Stimulated activated CD4-positive, alpha-beta T cell treated with anti-CD3 and anti-CD28 coated beads, Interleukin-1b, Interleukin-23, amount 100 ng/mL, for 48 hours (primary cell): ENCODE data around the gene CREB3L2.
"Not testable (repeated sequence)": the region's sequence is repeated elsewhere in the genome, so short reads cannot be mapped to it uniquely, and the experiment has no call there.

Source experiments
- DNase-seq: peaks from one replicate; pipeline ENCODE4 v3.0.0-alpha.2; 2020

The CREB3L2 gene

DNA sequence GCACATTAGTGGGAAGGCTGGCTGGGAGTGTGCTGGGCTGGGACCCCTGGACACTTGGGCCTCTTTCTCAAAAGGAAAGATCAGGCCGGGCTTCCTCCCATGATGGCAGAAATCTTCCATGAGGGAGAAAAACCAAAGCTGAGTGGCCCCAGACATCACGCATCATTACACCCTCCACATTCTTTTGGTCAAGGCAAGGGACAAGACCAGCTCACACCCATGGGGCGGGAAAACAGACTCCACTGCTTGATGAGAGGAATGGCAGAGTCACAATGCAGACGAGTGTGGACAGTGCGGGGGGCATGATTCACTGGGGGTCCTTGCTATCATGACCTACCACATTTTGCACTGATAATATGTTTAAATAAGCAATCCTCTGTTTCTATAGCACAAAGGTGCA lies 73.3 kb downstream of the CREB3L2 start:
- no peak for DNase-seq

DNA sequence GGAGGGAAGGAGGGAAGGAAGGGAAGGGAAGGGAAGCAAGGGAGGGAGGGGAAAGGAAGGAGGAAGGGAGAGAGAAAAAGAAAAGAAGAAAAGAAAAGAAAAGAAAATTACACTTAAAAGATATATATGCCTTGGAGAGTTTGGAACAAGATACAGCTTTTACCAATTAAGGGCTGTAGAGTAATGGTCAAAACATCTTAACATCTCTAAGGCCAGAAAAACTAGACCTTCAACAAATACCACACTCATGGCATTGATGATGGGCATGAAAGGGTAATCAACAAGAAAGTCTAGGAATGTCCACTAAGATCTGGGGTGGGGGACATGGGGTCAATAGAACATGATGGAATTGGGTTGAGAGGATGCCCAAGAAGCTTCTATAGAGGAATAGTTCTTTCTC lies 74.5 kb downstream of the CREB3L2 start:
- no peak for DNase-seq

DNA sequence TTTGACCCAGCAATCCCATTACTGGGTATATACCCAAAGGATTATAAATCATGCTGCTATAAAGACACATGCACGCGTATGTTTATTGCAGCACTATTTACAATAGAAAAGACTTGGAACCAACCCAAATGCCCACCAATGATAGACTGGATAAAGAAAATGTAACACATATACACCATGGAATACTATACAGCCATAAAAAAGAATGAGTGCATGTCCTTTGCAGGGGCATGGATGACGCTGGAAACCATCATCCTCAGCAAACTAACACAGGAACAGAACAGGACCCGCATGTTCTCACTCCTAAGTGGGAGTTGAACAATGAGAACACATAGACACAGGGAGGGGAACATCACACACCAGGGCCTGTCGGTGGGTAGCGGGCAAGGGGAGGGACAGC lies 75.7 kb downstream of the CREB3L2 start:
- DNase-seq = not testable (repeated sequence)

DNA sequence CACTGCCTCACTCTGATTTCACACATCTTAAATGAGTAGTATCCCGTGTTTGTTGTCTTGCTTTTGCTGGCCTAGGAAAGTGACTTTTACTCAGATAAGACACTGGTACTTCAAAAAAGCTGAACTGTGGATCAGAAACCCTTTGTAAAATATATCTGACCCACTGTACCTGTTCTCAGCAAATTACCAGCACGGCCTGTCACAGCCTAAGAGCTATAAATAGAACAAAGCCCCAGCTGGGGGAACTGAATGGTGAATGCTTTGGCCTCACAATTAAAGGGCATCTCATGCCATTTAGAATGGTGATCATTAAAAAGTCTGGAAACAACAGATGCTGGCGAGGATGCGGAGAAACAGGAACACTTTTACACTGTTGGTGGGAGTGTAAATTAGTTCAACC lies 76.1 kb downstream of the CREB3L2 start:
- DNase-seq = no peak

DNA sequence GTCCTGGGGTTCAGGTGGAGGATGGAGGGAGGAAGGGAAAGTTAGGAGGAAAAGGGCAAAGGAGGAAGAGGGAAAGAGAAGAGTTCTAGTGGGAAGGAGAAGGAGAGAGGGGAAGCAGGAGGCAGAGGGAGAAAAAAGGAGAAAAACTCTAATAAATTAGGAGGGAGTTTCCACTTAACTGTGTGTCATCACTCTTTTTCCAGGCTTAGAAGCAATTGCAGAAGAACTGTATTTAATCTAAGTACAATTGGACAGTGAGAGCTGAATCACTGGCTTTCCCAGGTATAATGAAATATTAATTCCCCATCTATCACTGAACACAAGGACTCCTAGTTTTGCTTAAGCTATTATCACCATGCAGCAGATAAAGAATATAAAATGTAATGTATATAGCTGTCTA lies 76.8 kb downstream of the CREB3L2 start:
- no peak for DNase-seq

DNA sequence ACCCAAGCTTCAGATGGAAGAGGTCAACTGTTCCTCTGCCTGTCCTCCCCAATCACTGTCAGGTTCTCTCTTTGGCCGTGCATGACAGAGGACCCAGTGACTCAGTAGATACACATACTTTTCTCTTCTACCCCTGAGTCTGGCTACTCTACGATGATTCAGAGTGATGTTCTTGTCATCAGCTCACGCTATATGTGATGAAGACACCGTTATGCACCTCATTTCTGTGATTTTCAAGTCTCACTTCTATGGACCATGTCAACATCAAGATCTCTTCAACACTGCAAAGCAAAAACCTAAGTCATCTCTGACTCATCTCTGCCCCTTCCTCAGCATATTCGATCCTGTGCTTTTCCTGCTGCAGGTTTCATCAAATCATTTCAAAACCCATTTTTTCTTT lies 78.5 kb downstream of the CREB3L2 start:
- DNase-seq = no peak

DNA sequence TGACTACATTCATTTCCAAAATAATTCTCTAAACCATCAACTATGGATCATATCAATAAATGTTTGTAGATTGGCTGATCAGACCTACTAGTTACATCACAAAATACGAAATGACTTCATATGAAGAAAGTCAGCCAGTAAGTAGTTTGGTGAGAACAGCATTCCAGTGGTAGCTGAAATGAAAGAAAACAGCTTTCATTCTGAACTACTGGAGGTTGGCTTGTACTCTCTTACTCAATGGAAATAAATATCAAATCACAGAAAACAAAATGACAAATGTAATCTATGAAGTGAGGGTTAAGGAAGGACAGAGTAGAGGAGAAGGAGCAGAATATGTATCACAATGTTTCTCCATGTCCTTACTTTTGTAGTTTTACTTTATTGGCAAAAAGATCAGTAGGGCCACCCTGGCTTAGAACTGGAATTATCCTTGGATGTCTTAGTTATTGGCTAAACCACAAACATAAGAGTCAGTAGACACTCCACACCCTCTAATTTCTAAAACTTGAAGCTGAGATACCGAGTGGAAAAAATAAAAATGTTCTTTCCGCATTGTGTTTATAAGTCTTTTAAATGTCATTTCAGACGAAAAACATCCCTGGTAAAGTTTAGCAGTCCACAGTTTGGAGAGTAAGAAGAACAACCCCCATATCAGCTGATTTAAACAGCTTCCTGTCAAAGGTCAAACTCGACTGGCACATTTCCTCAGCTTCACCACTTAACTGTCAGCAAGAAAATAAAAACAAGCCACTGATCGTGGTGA lies 81.1 kb downstream of the CREB3L2 start:
- no peak for DNase-seq

DNA sequence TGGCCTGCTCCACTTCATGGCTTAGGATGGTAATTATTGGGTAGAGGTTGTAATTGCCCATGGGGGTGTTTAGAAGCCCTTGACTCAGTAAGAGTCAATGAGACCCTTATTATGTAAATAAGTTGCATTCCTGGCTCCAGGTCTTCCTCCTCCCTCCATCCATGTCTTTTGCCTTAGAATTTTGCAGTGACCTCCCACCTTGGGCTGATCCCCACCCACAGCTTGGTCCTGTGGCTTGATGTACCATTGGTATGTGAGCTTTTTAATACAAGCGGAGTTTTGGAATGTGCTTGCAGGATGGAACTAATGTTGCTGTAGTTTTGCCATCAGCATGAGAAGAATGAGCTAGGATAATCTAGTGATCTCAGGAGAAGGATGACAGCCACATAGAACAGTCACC lies 81.9 kb downstream of the CREB3L2 start:
- no peak for DNase-seq

DNA sequence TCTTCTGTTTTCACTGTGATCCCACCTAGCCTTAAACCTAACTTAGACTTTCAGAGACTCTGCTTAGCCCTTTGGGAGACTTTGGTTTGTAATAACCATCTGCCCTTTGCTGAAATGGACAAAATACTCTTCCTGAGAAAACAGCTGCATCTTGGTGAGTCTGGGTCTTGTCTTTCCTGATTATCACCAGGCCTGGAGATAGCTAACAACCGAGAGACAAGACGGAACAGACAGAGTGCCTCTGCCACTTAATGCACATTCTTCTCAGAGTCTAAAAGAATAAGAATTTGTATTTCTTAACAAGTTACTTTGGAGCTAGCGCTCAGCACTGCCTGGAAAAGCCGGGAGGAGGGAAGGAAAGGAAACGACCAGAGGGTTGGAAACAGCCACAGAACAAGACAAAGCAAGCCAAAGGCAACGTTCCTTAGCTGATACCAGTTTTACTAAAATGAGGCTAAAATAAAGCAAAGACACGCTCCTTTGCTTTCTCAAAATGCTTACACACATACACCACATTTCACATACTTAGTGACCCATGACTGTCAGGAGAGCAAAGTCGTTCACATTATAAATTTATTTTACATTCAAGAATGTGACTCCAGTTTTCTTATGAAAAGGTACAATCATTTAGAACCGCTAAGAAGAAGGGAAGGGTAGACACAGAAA lies 84.8 kb downstream of the CREB3L2 start:
- no peak for DNase-seq

DNA sequence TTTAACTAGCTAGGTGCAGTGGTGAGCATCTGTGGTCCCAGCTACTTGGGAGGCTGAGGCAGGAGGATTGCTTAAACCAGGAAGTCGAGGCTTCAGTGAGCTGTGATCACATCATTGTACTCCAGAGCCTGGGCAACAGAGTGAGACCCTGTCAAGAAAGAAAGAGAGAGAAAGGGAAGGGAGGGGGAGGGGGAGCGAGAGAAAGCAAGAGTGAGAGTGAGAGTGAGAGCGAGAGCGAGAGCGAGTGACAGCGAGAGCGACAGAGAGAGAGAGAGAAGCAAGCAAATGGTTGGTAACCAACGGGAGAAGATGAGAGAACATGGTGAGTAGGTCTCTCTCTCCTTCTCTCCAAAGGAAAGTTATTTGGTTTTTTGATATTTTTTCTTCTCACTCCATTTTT lies 85.3 kb downstream of the CREB3L2 start:
- no peak for DNase-seq

DNA sequence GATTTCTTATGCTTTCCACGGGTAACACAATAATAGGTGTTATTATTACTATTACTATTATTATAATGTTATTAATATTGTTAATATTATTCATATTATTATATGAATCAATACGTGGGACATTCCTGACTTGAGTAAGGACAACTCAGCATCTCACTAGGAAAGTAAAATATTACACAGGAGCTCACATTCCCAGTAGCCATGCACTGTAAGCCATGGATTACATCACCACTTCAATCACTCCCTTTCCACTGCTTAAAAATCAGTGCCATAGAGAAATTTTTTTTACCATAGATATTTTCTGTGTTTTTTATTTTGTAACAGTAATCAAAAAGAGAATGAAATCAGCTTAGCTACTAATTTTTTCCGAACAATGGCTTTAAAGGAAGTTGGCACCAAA lies 86.6 kb downstream of the CREB3L2 start:
- no peak for DNase-seq

DNA sequence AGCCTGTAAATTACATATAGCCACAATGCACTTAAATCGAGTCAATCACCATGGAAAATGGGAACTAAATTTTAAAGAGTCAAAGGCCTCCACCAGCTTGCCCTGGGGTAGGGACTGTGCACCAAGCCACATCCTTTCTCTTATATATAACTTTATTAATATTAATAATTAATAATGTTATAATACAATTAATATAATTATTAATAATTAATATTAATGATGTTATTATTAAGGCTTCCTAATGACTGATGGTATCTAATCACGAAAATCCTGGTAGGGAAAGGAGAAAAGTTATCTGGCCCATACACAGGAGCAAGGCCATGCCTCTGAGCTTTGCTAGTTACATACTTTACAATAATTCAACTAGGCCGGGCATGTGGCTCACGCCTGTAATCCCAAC lies 87.9 kb downstream of the CREB3L2 start:
- DNase-seq = no peak

DNA sequence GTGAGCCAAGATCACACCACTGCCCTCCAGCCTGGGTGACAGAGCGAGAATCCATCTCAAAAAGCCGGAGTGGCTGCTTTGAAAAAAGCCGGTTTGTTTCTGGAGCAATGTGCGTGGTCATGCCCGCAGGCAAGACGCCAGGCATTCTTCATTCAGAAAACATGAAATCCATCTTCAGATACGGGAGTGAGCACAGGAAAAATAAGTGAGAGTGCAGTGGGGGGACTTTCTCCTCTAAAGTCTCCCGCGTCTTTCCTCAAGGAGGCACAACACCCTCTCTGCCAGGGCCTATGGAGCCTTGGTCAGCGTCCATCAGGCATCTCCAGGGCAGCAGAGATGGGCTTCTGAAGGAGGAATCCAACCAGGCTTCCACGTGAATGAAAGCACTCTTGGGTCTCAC lies 92.8 kb downstream of the CREB3L2 start:
- DNase-seq = no peak

DNA sequence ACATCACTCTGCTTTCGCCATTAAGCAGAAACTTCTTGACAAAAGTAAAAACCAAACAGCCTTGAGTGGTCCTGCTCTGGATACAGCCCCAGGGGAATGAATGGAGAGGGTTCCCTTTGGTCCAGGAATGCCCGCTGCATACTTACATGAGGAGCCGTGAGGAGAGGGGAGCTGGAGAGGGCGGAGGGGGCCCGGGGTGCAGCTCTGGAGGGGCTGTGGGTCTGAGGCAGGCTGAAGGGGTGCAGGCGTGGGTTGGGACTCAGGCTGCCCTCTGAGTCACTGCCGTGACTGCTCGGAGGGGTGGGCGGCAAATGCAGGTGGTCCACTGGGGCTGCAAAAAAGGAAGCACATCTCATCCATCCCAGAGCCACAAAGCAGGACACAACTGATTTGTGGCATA lies 93.8 kb downstream of the CREB3L2 start:
- no peak for DNase-seq

DNA sequence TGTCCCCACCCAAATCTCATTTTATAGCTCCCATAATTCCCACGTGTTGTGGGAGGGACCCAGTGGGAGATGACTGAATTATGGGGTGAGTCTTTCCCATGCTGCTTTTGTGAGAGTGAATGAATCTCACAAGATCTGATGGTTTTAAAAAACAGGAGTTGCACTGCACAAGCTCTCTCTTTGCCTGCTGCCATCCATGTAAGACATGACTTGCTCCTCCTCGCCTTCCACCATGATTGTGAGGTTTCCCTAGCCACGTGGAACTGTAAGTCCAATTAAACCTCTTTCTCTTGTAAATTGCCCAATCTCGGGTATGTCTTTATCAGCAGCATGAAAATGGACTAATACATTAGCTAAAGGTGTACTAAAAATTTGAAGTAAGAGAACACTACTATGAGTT lies 95.2 kb downstream of the CREB3L2 start:
- not testable (repeated sequence) for DNase-seq

DNA sequence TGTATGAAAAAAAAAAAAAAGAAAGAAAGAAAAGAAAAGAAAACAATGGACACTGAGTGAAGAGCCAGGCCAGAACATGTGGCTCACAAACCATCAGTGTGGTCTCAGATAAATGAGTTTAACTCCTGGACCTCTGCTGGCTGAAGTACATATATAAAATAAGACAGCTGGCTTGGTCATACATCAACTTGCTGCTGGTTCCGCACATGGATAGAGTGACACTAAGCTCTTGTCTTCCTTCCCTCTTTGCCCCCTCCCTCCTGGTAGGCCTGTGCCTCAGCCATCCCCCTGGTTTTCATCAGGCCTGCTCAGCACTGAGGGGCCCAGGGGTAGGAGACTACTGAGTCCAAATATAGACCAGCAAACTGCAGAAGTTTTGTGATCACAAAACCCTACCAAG lies 97.1 kb downstream of the CREB3L2 start:
- no peak for DNase-seq

DNA sequence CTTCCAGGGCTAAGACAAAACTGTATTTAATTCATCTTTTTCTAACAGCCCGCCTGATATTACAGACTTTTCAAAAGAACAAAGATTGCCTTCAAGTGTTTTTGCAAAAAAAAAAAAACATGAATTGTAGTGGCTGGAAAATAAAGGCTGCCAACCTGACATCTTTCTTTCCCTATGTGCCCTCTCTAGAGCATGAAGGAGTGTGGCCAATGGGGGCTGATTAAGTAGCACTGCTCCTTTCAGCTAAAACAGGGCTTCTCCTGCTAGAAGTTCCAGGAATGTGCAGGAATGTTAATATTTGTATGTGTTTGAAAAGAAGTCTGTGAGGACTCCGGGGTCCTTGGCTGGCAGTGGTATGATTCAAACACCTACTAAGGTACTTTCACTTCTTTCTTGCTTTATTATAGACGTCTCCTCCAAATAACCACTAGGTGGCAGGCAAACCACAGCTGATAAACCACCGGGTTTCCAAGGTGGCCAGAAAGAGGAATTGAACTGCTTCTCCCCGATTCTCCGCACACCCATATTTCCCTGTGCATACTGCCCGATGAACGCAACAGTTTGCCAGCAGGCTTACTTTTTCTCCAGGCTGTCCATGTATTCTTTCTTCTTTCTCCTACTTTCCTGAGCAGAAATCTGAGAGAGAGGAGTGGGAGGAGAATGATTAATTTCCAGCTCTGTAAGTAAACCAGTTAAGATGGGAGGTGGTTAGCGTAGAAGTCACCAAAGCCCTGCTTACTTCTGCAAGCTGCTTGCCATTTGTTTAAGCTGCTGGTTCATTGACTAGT lies 98.3 kb downstream of the CREB3L2 start:
- peak; percentile 53 for DNase-seq

DNA sequence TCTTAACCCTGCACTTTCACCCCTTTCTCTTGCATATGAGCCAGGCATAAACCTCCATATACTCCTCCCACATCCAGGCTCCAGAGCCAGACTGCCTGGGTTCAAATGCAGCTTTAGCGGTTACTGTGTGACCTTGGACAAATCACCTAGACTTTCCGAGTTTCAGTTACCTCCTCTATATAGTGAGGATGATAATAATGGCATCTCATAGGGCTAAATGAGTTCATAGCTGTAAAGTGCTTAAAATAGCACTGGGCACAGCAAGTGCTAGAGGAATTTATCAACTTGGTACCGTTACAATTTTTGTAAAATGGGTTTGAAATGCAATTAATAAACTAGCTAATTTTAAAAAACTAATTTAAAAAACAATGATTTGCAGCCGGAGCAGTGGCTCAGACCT lies 101.7 kb downstream of the CREB3L2 start:
- DNase-seq = no peak

DNA sequence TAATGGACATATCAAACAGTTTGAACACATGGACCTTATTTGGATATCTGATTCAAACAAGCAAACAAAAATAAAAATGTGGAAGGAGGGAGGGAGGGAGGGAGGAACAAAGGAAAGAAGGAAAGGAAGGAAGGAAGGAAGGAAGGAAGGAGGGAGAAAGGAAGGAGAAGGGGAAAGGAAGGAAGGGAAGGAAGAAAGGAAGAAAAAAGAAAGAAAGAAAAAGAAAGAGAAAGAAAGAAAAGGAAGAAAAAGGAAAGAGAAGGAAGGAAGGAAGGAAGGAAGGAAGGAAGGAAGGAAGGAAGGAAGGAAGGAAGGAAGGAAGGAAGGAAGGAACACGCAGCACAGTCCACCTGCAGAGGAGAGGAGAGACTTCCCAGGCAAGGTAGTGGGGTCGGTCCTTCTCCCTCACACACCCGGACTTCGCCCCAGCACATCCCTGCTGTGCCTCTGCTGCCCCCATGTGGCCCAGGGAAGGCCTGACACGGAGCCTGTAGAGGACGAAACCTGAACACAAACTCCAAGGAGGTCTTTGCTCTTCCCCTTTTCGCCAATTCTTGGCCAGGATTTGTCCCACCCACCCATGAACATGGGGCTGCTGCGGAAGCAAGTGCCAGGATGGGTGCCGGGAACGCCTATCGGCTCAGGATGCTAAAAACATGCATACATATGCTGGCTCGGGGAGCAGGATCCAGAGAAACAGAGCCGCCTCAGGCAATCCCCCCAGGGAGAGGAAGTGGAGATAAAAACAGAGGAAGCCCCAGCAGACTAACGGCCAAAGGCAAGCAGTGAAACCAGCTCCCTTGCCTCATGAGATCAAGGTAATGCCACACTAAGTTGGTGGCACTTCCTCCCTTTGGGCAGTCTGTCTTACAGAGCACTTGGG lies 102.8 kb downstream of the CREB3L2 start:
- peak; percentile 80 for DNase-seq

DNA sequence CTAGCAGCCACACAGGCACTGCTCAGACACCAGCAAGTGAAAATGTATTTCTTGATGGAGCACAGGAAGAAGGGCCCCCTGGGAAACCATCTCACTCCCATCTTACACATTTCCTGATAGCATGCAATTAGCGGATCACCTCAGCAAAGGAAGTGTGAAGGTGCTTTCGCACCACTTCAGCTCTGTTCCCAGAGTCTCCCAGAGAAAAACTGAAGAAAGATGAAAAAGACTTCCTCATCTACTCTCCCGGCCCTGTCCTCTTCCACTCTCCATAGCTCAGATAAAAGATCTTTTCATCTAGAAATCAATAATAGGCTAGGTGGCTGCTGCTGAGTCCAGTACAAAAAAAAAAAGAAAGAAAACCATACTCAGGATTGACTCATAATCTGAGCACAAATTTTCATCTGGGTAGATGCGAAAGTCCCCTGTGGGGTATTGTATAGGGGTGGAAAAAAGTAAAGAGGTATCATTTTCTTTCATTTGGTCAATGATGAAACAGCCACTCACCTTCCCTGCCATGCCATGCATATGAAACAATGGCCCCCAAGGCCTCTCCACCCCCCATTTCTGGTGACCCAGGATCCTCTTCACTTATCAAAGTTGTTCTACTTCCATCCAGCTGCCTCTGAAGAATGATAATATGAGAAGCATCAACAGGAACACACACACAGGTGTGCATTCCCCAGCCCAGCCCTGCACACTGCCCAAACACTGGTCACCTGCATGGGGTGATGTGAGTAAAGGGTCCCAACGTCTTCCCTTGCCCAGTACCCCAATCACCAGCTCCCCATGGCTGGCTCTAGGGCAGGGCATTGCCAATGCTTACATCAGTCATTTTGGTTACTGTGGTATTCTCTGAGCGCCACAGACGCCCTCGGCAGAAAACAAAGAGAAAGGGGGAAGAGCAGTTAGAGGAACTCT lies 106.3 kb downstream of the CREB3L2 start:
- DNase-seq = peak; percentile 42

DNA sequence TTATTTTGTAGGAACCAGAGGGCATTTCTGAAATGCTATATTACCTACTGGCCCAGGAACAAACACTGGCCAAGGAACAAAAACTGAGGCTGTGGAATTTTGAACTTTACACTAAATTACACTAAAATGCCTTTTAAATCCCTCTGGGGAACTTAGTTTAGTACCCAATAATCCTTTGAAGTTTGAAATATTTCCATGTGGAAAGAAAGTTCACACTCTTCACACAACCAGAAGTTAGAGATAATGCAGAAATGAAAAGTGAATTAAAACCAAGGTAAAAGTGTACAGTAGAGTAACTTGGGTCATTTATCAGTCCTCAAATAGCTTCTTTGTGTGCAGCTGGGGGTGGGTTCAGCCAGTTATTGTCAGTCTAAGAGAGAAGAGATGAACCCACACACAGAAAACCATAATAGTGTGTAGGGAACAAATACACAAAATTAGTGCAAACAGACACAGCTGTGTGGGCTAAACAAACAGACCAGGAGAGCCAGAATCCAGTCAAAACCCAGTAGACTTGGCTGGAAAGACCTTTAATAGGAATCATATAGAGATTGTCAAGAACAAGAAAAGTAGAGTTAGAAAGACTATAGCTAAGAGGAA lies 108.6 kb downstream of the CREB3L2 start:
- DNase-seq = no peak
